Hematopoietic multipotent progenitor cell treated with erythropoietin and hydrocortisone succinate and interleukin-3 and kit ligand, for 6 days (in vitro differentiated cells): Measurements from ENCODE around the gene COL19A1.

ENCODE experiments used
- DNase-seq: peaks from one replicate; pipeline ENCODE4 v3.0.0-alpha.2; 2015

COL19A1 gene

DNA sequence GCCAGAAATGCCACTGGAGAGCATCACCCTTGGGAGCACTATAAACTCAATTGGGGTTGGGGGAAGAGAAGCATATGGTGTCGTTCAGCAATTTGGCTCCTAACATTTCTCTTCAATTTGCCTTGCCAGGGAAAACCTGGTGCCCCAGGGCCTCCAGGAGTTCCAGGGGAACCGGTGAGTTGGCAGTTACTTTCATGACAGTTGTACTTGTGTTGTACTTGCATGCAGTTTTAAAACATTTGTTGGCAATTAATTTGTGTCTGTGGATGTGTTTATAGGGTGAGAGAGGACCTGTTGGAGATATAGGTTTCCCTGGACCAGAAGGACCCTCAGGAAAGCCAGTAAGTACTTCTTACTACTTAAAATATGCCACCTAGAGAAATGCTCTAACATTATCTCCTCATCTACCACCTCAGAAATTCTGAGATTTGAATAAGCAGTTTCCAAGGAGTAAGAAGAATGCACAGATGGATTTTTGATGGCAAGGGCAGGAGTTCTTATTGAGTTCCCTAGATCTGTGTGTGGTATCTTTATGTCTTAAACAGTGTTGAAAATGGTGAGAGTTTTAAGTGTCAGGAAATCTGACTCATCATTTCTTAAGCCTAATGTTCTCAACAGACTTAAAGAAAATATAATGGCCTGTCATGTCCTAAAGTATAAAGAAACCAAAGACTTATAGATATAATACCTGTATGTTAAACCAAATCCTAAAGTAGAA lies 314.0 kb downstream of the COL19A1 start:
- no peak for DNase-seq

DNA sequence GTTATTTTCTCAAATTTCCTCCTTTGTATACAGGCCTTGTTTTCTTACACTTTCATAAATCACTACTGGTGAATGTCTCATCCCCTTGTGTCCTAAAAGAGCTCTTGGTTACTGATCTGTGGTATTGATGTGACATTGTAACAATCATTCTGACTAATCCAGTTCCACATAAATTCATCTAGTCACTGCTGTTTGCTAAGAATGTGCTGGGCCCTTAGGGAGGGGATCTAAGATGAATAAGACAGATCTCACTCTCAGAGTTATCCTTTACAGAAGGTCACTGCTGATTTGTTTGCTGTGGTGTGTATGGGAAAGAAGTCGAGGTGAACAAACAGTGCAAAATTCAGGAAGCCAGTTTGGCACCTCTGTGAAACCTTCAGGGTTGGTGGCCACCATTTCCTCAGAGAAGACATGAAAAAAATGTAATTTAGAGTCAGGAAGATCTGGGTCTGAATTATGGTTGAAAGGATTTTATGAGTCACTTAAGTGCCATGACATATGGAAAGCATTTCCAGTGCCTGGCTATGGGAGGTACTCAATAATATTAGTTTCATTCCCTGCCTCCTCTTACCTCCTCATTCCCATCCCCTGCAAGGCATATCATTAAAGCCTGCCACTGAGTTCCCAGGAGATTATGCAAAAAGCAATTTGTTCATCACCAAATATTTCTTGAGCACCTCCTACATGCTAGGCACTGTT lies 314.7 kb downstream of the COL19A1 start:
- no peak for DNase-seq

DNA sequence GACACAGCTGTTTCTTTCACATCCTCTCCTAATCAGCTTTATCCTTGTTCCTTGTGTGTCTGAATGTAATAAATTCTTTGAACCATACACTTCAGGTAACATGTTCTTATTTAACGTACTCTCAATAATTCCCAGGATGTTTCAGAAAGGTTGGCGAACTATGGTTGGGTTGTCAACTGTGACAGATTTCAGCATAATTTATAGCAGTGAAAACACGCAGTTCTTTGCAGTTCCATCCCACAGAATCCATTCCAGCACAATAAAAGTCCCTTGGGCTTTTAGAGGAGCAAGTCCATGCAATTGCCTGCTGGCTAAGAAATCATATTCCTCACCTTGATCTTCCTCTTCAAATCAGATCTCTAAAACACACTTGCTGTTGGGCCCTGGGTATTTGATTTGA lies 317.2 kb downstream of the COL19A1 start:
- no peak for DNase-seq

GRCh38 chr6:70184723-70185122 lies 318.4 kb downstream of the COL19A1 start:
- no peak for DNase-seq

DNA sequence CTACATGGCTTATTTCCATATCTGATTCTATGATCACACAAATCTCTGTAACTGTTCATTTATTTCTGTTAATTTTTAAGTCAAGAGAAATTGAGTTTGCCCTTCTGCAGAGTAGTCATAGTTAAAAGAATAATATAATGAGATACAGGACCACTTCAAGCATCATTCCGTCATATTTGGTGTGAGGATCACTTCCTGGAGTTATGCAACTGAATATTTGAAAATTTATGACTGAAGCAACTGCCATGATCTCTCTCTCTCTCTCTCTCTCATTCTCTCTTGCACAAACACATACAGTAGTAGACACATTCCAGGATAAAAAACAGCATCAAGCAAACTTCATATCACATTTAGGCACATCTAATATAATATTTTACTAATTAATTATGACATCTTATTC lies 320.1 kb downstream of the COL19A1 start:
- DNase-seq, result no peak

DNA sequence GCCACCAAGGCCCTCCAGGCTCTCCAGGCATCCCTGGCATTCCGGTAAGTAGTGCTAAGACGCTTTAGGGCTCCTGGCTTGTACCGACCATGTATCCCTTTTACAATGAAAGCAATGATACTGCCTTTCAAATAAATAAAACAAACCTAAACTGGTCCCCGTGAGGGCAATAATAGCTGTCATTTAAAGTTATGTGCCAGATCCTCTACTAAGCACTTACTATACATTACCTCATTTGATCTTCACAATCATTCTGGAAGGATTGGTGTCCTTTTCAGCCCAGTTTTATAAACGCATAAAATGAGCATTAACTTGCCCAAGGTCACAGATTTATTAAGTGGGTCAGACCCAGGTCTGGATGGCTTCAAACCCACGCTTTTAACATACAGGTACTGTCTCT lies 321.8 kb downstream of the COL19A1 start:
- DNase-seq, result no peak

DNA sequence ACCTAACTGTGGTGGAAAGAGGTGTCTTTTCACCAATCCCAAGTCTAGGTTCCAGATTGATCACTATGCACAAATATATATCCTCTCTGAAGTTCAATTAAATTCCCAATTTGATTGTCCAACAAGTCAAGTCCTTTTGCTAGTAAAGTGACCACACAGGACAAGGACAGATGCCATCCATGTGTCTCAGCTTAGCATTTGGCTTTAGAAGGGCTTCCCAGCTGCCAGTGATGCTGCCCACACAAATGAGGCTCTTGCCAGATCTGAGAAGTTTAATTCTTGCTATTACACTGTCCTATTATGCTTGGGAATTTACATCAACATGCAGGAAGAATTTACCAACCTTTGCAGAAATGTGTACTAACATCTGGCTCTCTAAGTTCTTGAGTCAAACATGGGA lies 328.1 kb downstream of the COL19A1 start:
- DNase-seq, result no peak

DNA sequence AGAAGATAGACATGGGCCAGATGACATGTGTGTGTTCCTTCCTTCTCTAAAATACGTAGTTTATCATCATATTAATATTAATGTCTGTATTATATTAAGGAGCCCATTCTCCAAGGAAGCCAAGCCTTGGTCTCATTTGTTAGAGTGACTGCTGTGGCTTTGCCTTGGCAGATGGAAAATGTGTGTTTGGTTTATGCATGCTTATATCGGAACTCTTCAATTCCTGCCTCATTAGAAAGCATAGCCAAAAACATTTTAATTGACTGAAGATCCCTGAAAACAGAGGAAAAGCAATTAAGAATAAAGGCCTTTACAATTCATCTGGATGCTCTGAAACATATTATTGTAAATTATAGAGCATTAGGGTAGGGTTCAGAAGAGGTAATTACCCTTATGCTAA lies 330.2 kb downstream of the COL19A1 start:
- DNase-seq, result no peak

- DNase-seq, result no peak
Observed at GRCh38 chr6:70198785-70199184, 332.4 kb downstream of the COL19A1 start.

- DNase-seq, result no peak
Observed at GRCh38 chr6:70208235-70208790, 342.0 kb downstream of the COL19A1 start.

DNA sequence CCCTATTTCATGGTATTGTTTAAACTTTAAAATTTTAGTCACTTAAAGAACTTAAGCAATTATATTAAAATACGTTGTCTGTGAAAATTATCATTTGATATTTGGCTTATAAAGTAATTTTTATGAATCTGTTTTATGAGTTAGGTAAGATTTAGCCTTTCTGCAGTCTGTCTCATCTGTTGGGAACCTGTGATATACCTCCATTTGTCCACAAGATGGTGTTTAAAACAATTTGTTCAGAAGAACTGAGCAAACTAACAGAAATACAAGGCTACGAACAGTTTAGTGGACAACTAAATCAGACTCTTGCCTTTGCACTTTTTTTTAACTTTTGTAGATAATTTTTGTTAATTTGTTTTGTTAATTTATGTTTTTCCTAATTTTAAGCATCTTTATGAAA lies 344.1 kb downstream of the COL19A1 start:
- DNase-seq, result peak; percentile 18

- no peak for DNase-seq
Observed at GRCh38 chr6:70215460-70216108, 349.2 kb downstream of the COL19A1 start.

DNA sequence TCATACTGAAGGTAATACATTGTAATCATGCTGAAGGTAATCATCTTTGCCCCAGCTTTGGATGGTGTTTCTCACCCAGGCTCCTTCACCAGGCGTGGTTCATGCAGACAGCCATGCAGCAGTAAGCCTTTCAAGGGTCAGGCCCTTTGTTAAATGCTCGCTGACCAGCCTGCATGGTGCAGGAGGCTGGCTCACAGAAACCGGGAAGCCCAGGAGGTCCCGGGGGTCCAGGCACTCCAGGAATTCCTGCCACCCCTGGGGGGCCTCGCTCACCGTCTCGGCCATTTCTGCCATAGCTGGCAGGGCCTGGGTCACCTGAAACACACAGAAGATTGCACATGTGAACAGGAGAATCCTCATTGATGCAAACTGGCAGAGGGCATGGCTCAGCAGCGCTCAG lies 350.4 kb downstream of the COL19A1 start:
- DNase-seq, result no peak

- DNase-seq, result no peak
Observed at GRCh38 chr6:70219943-70220613, 353.7 kb downstream of the COL19A1 start.

DNA sequence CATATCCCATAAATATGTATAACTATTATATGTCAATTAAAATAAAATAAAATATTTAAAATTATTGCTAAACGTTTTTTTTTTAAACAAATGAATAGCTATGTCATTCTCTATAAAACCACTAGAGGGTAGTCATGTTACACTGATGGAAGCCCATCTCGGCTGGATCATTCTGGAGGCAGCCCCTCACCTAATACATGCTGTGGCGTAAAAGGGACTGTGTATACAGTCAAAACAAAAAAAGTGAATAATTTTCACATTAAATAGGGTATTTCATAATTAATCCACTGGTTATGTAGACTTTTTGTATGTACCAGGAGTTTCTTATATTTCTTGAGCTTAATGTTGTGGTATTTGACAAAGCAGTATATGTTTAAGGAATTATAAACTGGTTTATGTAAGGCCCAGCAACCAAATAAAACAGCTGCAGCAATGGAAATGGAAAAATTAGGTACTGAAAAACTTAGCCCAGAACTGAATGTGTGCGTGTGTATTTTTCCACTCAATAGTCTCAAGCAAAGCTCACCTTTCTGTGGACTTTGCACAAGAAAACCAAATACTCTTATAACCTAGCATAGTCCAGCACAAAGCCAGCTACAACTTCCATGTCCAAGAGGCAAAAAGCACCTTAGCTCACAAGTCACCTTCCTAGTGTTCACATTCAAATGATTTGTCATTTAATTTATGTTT lies 354.8 kb downstream of the COL19A1 start:
- peak; percentile 67 for DNase-seq

DNA sequence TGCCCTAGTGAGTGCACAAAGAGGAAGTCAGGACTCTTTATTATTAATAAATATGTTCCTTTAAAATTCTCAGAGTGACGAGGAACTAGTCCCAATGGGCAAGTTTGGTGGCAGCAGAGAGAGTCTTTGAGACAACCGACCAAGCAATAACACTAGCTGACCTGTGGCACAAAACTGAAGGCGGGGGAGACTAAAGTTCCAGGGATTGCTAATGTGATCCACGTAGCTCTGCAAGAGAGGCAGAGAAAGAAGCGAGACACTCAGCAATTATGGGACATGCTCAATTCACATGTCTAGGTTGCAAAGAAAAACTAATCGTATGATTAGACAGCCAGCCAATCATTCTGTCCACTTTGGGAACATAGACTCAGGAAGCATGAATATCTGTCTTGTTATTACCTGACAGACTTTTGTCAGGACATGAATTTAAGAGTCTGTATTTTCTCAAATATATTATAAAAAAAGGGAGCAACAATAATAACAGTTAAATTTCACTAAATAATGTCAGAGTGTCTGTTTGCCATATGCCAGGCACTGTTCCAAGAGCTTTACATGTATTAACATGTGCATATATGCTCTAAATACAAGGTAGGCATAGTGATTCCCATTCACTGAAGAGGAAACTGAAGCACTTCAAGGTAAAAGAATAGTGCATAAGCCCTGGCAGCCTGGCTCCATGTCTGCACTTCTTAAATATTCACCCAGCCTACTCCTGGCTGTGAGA lies 355.5 kb downstream of the COL19A1 start:
- no peak for DNase-seq

DNA sequence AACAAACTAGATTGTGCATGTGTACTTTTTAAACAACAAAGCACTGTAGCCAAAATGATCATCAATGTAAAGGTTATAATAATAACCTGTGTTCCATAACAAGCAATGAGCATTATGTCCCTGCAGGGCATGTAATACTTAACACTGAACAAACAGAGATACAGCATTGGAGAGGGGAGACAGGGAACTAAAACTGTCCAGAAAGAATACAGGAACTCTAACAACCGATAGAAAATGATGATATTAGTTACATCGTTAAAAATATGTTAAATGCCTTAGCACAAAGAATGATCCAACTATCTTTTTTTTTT lies 356.0 kb downstream of the COL19A1 start:
- DNase-seq, result no peak

- no peak for DNase-seq
Observed at GRCh38 chr6:70225055-70225454, 358.7 kb downstream of the COL19A1 start.

GRCh38 chr6:70231311-70231710 lies 365.0 kb downstream of the COL19A1 start:
- DNase-seq, result no peak

- no peak for DNase-seq
Observed at GRCh38 chr6:70234561-70235236, 368.3 kb downstream of the COL19A1 start.

GRCh38 chr6:70236343-70236742 lies 370.0 kb downstream of the COL19A1 start:
- no peak for DNase-seq

- no peak for DNase-seq
Observed at GRCh38 chr6:70241031-70241430, 374.7 kb downstream of the COL19A1 start.
